Bronchial epithelial cell (primary cell): ENCODE measurements around the gene LEF1. TPM values are rescaled to one million over a fixed set of nuclear protein-coding genes. Genes with fewer than 3 reads are reported as not detected.
A peak's percentile ranks its signal among the peaks of the same experiment; 100 is the strongest.

Experiments used
- DNase-seq: peaks from one replicate; pipeline ENCODE4 v3.0.0-alpha.2; 2010; ENCODE audit warnings: low read depth
- FAIRE-seq: peaks from 2 replicates; lab custom pipeline; 2011; peaks lifted over from hg19 to GRCh38; lab: Jason Lieb, UNC
- H3K27me3 ChIP-seq: 2 replicates; pipeline ENCODE4 v1.5.1; 2011; ENCODE audit warnings: low read length; ENCODE audit not compliant: control insufficient read depth, insufficient read depth
- H3K36me3 ChIP-seq: 2 replicates; pipeline ENCODE4 v1.5.1; 2011; ENCODE audit warnings: low read length; ENCODE audit not compliant: control insufficient read depth, insufficient read depth
- H3K4me3 ChIP-seq: 2 replicates; pipeline ENCODE4 v1.5.1; 2011; ENCODE audit warnings: mild to moderate bottlenecking, low read depth, low read length, control low read depth
- CTCF ChIP-seq: IDR thresholded peaks from 2 replicates; pipeline ENCODE4 v1.5.1; 2011; ENCODE audit warnings: mild to moderate bottlenecking, moderate library complexity, low read length, control low read depth, inconsistent platforms; ENCODE audit not compliant: insufficient read depth, severe bottlenecking
- total RNA-seq: library from RNA; depleted of rRNA; stranded (reverse); fragments of >200 nt; gene quantifications from 2 replicates; pipeline ENCODE4 v1.2.1, GENCODE V29; 2014

Gene LEF1
- total RNA-seq, 1 donor from 2014 or later: not detected

GRCh38 chr4:108087293-108087967 lies 81.3 kb downstream of the LEF1 start:
- FAIRE-seq (no peak), DNase-seq (no peak)
- H3K27me3 ChIP-seq: peaks cover 1% of the 10 kb centered on the region
- no peaks in the 10 kb centered on the region for H3K36me3 ChIP-seq
- no peak for TF ChIP-seq CTCF
- H3K4me3 ChIP-seq: no peak overlapping the region

- peak; percentile 36 for FAIRE-seq
These were observed 87.5 kb downstream of the LEF1 start for GRCh38 chr4:108081256-108081655.

GRCh38 chr4:108080747-108081146 lies 88.0 kb downstream of the LEF1 start:
- H3K4me3 ChIP-seq: no peak overlapping the region
- FAIRE-seq (peak; percentile 84), DNase-seq (no peak)
- no peaks in the 10 kb centered on the region for H3K36me3 ChIP-seq
- H3K27me3 ChIP-seq: no peaks in the 10 kb centered on the region
- TF ChIP-seq CTCF: no peak

More at GRCh38 chr4:108081256-108081655, 87.5 kb downstream of the LEF1 start:
- Histone ChIP-seq H3K27me3 (no peaks in the 10 kb centered on the region), H3K4me3 (no peak overlapping the region), H3K36me3 (no peaks in the 10 kb centered on the region)
- no peak for DNase-seq
- no peak for TF ChIP-seq CTCF

GRCh38 chr4:108078024-108078733 lies 90.6 kb downstream of the LEF1 start:
- DNase-seq (no peak), FAIRE-seq (no peak)
- H3K4me3 ChIP-seq: no peak overlapping the region
- H3K27me3 ChIP-seq: no peaks in the 10 kb centered on the region
- H3K36me3 ChIP-seq: no peaks in the 10 kb centered on the region
- no peak for TF ChIP-seq CTCF

- H3K4me3 ChIP-seq: no peak overlapping the region
- H3K27me3 ChIP-seq: peaks cover 3% of the 10 kb centered on the region
- DNase-seq (no peak), FAIRE-seq (no peak)
- no peaks in the 10 kb centered on the region for H3K36me3 ChIP-seq
- TF ChIP-seq CTCF: no peak
These were observed 96.4 kb downstream of the LEF1 start for GRCh38 chr4:108072300-108072699.
